IPS-18a (cell line): Measurements from ENCODE around the gene SNRPD3.

Source experiments
- H3K27ac ChIP-seq: one replicate; pipeline ENCODE4 v1.5.1; 2013; ENCODE audit warnings: low read length
- H3K27me3 ChIP-seq: one replicate; pipeline ENCODE4 v1.6.1; 2013; ENCODE audit warnings: mild to moderate bottlenecking, low read length; ENCODE audit not compliant: control insufficient read depth, insufficient read depth
- H3K36me3 ChIP-seq: one replicate; pipeline ENCODE4 v1.6.1; 2013; ENCODE audit warnings: low read depth, low read length; ENCODE audit not compliant: control insufficient read depth
- H3K4me1 ChIP-seq: one replicate; pipeline ENCODE4 v1.6.1; 2013; ENCODE audit warnings: low read depth, low read length; ENCODE audit not compliant: control insufficient read depth
- H3K4me3 ChIP-seq: one replicate; pipeline ENCODE4 v1.5.1; 2013; ENCODE audit warnings: low read length
- H3K9ac ChIP-seq: one replicate; pipeline ENCODE4 v1.6.1; 2013; ENCODE audit warnings: mild to moderate bottlenecking, low read length, moderate library complexity
- H3K9me3 ChIP-seq: one replicate; pipeline ENCODE4 v1.6.1; 2013; ENCODE audit warnings: low read depth, low read length; ENCODE audit not compliant: control insufficient read depth

SNRPD3 gene

GRCh38 chr22:24555165-24556039 lies at the start of gene SNRPD3:
SNRPD3 (plus strand) TSS chr22:24555999; CDS start chr22:24557675, 1,676 bp downstream.
- no peaks in the 10 kb centered on the region for H3K9me3 ChIP-seq
- H3K27me3 ChIP-seq = no peaks in the 10 kb centered on the region
- H3K4me1 ChIP-seq = peaks cover 13% of the 10 kb centered on the region
- H3K27ac ChIP-seq = peak within 1 kb of the TSS; percentile 92
- H3K36me3 ChIP-seq = peaks cover 31% of the 10 kb centered on the region
- H3K9ac ChIP-seq = peak within 1 kb of the TSS; percentile 97
- peak within 1 kb of the TSS; percentile 93 for H3K4me3 ChIP-seq

- H3K4me1 ChIP-seq = peaks cover 12% of the 10 kb centered on the region
- no peaks in the 10 kb centered on the region for H3K9me3 ChIP-seq
- no peak overlapping the region for H3K27ac ChIP-seq
- no peak overlapping the region for H3K4me3 ChIP-seq
- no peaks in the 10 kb centered on the region for H3K36me3 ChIP-seq
- no peak overlapping the region for H3K9ac ChIP-seq
- H3K27me3 ChIP-seq = no peaks in the 10 kb centered on the region
Observed at GRCh38 chr22:24506802-24507438, 48.9 kb upstream of the SNRPD3 start.

GRCh38 chr22:24507716-24508115 lies 48.1 kb upstream of the SNRPD3 start:
- no peak overlapping the region for H3K4me3 ChIP-seq
- H3K9me3 ChIP-seq = no peaks in the 10 kb centered on the region
- H3K9ac ChIP-seq = no peak overlapping the region
- peaks cover 10% of the 10 kb centered on the region for H3K4me1 ChIP-seq
- H3K27ac ChIP-seq = no peak overlapping the region
- no peaks in the 10 kb centered on the region for H3K36me3 ChIP-seq
- no peaks in the 10 kb centered on the region for H3K27me3 ChIP-seq

GRCh38 chr22:24510637-24511625 lies 44.9 kb upstream of the SNRPD3 start:
- Histone ChIP-seq H3K4me1 (peaks cover 11% of the 10 kb centered on the region), H3K27ac (no peak overlapping the region), H3K9ac (no peak overlapping the region)

GRCh38 chr22:24512043-24512442 lies 43.8 kb upstream of the SNRPD3 start:
- H3K27me3 ChIP-seq = no peaks in the 10 kb centered on the region

More at GRCh38 chr22:24510637-24511625, 44.9 kb upstream of the SNRPD3 start:
- H3K27me3 ChIP-seq = no peaks in the 10 kb centered on the region
- H3K9me3 ChIP-seq = no peaks in the 10 kb centered on the region
- no peak overlapping the region for H3K4me3 ChIP-seq
- no peaks in the 10 kb centered on the region for H3K36me3 ChIP-seq

GRCh38 chr22:24513378-24514240 lies 42.2 kb upstream of the SNRPD3 start:
- H3K9me3 ChIP-seq = no peaks in the 10 kb centered on the region
- no peaks in the 10 kb centered on the region for H3K27me3 ChIP-seq
- H3K27ac ChIP-seq = no peak overlapping the region
- H3K4me3 ChIP-seq = no peak overlapping the region
- H3K36me3 ChIP-seq = no peaks in the 10 kb centered on the region
- no peak overlapping the region for H3K9ac ChIP-seq
- peaks cover 8% of the 10 kb centered on the region for H3K4me1 ChIP-seq

More at GRCh38 chr22:24512043-24512442, 43.8 kb upstream of the SNRPD3 start:
- H3K4me1 ChIP-seq = peaks cover 14% of the 10 kb centered on the region
- H3K9ac ChIP-seq = no peak overlapping the region
- H3K9me3 ChIP-seq = no peaks in the 10 kb centered on the region
- no peaks in the 10 kb centered on the region for H3K36me3 ChIP-seq
- no peak overlapping the region for H3K27ac ChIP-seq
- no peak overlapping the region for H3K4me3 ChIP-seq

GRCh38 chr22:24514241-24515026 lies 41.4 kb upstream of the SNRPD3 start:
- Histone ChIP-seq H3K9me3 (no peaks in the 10 kb centered on the region), H3K27me3 (no peaks in the 10 kb centered on the region), H3K27ac (no peak overlapping the region), H3K9ac (no peak overlapping the region), H3K4me1 (peaks cover 8% of the 10 kb centered on the region), H3K36me3 (no peaks in the 10 kb centered on the region), H3K4me3 (no peak overlapping the region)

GRCh38 chr22:24515027-24515338 lies 40.8 kb upstream of the SNRPD3 start:
- no peaks in the 10 kb centered on the region for H3K9me3 ChIP-seq
- no peaks in the 10 kb centered on the region for H3K36me3 ChIP-seq
- no peak overlapping the region for H3K4me3 ChIP-seq
- peaks cover 8% of the 10 kb centered on the region for H3K4me1 ChIP-seq
- no peak overlapping the region for H3K27ac ChIP-seq
- no peak overlapping the region for H3K9ac ChIP-seq
- no peaks in the 10 kb centered on the region for H3K27me3 ChIP-seq

GRCh38 chr22:24516301-24516737 lies 39.5 kb upstream of the SNRPD3 start:
- Histone ChIP-seq H3K27ac (no peak overlapping the region), H3K9me3 (no peaks in the 10 kb centered on the region), H3K4me3 (no peak overlapping the region), H3K36me3 (no peaks in the 10 kb centered on the region), H3K4me1 (peaks cover 8% of the 10 kb centered on the region), H3K27me3 (no peaks in the 10 kb centered on the region), H3K9ac (no peak overlapping the region)

- H3K9ac ChIP-seq = no peak overlapping the region
- no peak overlapping the region for H3K27ac ChIP-seq
- no peak overlapping the region for H3K4me3 ChIP-seq
- peaks cover 8% of the 10 kb centered on the region for H3K4me1 ChIP-seq
- H3K36me3 ChIP-seq = no peaks in the 10 kb centered on the region
- no peaks in the 10 kb centered on the region for H3K27me3 ChIP-seq
- no peaks in the 10 kb centered on the region for H3K9me3 ChIP-seq
Observed at GRCh38 chr22:24517446-24517845, 38.4 kb upstream of the SNRPD3 start.
